BJ (cell line): ENCODE results near the gene OR5M8. TPM values are rescaled to one million over a fixed set of nuclear protein-coding genes. Genes with fewer than 3 reads are reported as not detected.

Source experiments
- CTCF ChIA-PET: fragments of 350-600 bp; formaldehyde crosslinking; extraction: SDS; loops from one replicate; lab custom pipeline; 2021; ENCODE audit warnings: antibody characterized with exemption, inconsistent platforms; lab: Yijun Ruan, JAX
- POLR2A ChIA-PET: fragments of 300-600 bp; sonication (Branson Sonifier 250); formaldehyde crosslinking; extraction: SDS; loops from one replicate; lab custom pipeline; 2021; ENCODE audit warnings: antibody characterized with exemption; lab: Charles Lee
- DNase-seq: peaks from one replicate; pipeline ENCODE4 v3.0.0-alpha.2; 2011; ENCODE audit warnings: low read depth
- H3K27me3 ChIP-seq: 2 replicates; pipeline ENCODE4 v1.6.0; 2011; ENCODE audit warnings: low read length; ENCODE audit not compliant: control insufficient read depth, insufficient read depth
- H3K36me3 ChIP-seq: 2 replicates; pipeline ENCODE4 v1.5.1; 2011; ENCODE audit warnings: low read length; ENCODE audit not compliant: control insufficient read depth, insufficient read depth
- H3K4me3 ChIP-seq: 2 replicates; pipeline ENCODE4 v1.5.1; 2011; ENCODE audit warnings: low read depth, mild to moderate bottlenecking, control low read depth, low read length
- CTCF ChIP-seq: IDR thresholded peaks from 2 replicates; pipeline ENCODE4 v1.5.1; 2011; ENCODE audit warnings: low read depth, mild to moderate bottlenecking, control low read depth, inconsistent platforms, low read length, moderate library complexity; ENCODE audit not compliant: insufficient read depth
- polyA minus RNA-seq: library from RNA; depleted of rRNA, polyadenylated mRNA; stranded (reverse); fragments of >200 nt; gene quantifications from 2 replicates; pipeline ENCODE4 v1.2.3, GENCODE V29; 2011; rRNA and poly(A)+ RNA removed
- polyA plus RNA-seq: library from polyadenylated mRNA; depleted of rRNA; stranded (reverse); fragments of >200 nt; gene quantifications from 2 replicates; pipeline ENCODE4 v1.2.3, GENCODE V29; 2011; rRNA removed

Gene OR5M8
- polyA plus RNA-seq, result not detected in 2 replicates
- not detected in 2 replicates for polyA minus RNA-seq

- no peak for DNase-seq
- Histone ChIP-seq H3K27me3 (no peaks in the 10 kb centered on the region), H3K4me3 (no peak within 1 kb of the TSS), H3K36me3 (no peaks in the 10 kb centered on the region)
- ChIA-PET CTCF (no interaction called here), POLR2A (no interaction called here)
- TF ChIP-seq CTCF, result no peak
These were observed at the start of gene OR5M8 for GRCh38 chr11:56491270-56491669. OR5M8 (minus strand) TSS chr11:56491370; CDS start chr11:56491370, 0 bp downstream.

- ChIA-PET CTCF (no interaction called here), POLR2A (no interaction called here)
- no peak for TF ChIP-seq CTCF
- no peaks in the 10 kb centered on the region for H3K36me3 ChIP-seq
- no peak for DNase-seq
- no peak overlapping the region for H3K4me3 ChIP-seq
- H3K27me3 ChIP-seq, result no peaks in the 10 kb centered on the region
These were observed 42.0 kb upstream of the OR5M8 start for GRCh38 chr11:56533054-56533740.

GRCh38 chr11:56531856-56532255 lies 40.7 kb upstream of the OR5M8 start:
- POLR2A ChIA-PET, result no interaction called here
- CTCF ChIA-PET, result no interaction called here
- no peak for DNase-seq
- Histone ChIP-seq H3K4me3 (no peak overlapping the region), H3K36me3 (no peaks in the 10 kb centered on the region), H3K27me3 (no peaks in the 10 kb centered on the region)
- TF ChIP-seq CTCF, result no peak

- H3K36me3 ChIP-seq, result no peaks in the 10 kb centered on the region
- ChIA-PET POLR2A (no interaction called here), CTCF (no interaction called here)
- H3K27me3 ChIP-seq, result no peaks in the 10 kb centered on the region
- H3K4me3 ChIP-seq, result no peak overlapping the region
- no peak for TF ChIP-seq CTCF
- no peak for DNase-seq
These were observed 30.8 kb upstream of the OR5M8 start for GRCh38 chr11:56522008-56522407.

GRCh38 chr11:56513280-56513679 lies 22.1 kb upstream of the OR5M8 start:
- no peak for DNase-seq

More at GRCh38 chr11:56513280-56513679, 22.1 kb upstream of the OR5M8 start:
- no peaks in the 10 kb centered on the region for H3K36me3 ChIP-seq
- ChIA-PET POLR2A (no interaction called here), CTCF (no interaction called here)
- no peak for TF ChIP-seq CTCF
- no peak overlapping the region for H3K4me3 ChIP-seq
- H3K27me3 ChIP-seq, result no peaks in the 10 kb centered on the region
